Effector CD4-positive, alpha-beta T cell (primary cell): ENCODE results near the gene ISM1.
A peak's percentile ranks its signal among the peaks of the same experiment; 100 is the strongest.

Source experiments
- DNase-seq: peaks from one replicate; pipeline ENCODE4 v3.0.0-alpha.2; 2020
- total RNA-seq: gene quantifications from one replicate; lab custom pipeline; 2026; lab: John Stamatoyannopoulos, UW

The ISM1 gene
- total RNA-seq: 3.6 reads per million, percentile 14 among the genes with 10 or more reads in this experiment

DNA sequence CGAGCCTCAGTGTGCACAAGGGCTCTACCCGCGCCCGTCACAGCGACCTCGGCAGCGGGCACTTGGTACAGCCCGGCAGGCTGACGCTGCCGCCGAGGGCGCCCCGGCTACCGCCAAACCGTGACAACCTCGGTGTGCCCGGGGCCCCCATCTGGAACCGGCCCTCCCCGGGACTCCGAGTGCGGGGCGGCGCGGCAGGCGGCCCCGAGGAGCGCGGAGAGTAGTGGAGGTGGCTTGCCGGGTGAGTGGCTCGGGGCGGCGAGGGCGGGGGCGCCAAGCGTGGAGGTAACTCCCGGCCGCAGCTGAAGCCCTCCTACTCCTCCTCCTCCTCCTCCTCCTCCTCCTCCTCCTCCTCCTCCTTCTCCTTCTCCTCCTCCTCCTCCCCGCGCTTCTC is at the start of gene ISM1:
Gene ISM1, plus strand, starts transcription at position 371 of the 394 bp plus-strand sequence. CDS start 503 bp downstream, outside the sequence.
- peak; percentile 16 for DNase-seq

DNA sequence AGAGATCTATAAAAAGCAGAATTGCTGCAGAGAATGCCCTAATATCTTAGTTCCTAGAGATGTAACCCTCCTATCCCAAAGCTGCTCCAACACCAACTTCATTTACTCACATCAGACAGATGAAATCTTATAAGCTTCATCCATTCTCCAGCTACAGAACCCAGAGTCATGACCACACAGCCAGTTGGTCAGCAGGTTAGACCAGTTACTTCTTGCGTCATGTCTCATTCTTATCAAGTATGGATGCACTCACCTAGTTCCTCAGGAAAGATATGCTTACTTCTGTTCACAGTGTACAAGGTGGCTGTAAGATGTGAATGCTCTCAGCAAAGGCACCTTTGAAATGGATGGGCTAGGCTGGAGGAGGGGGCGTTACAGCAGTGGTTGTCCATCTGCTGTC is 47.9 kb upstream of the ISM1 start:
- no peak for DNase-seq

DNA sequence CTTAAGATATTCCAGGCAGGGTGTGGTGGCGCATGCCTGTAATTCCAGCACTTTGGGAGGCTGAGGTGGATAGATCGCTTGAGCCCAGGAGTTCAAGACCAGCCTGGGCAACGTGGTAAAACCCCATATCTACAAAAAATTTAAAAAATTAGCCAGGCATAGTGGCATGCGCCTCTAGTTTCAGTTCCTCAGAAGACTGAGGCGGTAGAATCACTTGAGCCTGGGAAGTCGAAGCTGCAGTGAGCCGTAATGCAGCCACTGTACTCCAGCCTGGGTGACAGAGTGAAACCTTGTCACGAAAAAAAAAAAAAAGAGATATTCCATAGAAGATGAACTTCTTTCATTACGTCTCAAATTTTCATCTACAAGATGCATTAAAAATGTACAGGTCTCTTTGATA is 46.7 kb upstream of the ISM1 start:
- no peak for DNase-seq

DNA sequence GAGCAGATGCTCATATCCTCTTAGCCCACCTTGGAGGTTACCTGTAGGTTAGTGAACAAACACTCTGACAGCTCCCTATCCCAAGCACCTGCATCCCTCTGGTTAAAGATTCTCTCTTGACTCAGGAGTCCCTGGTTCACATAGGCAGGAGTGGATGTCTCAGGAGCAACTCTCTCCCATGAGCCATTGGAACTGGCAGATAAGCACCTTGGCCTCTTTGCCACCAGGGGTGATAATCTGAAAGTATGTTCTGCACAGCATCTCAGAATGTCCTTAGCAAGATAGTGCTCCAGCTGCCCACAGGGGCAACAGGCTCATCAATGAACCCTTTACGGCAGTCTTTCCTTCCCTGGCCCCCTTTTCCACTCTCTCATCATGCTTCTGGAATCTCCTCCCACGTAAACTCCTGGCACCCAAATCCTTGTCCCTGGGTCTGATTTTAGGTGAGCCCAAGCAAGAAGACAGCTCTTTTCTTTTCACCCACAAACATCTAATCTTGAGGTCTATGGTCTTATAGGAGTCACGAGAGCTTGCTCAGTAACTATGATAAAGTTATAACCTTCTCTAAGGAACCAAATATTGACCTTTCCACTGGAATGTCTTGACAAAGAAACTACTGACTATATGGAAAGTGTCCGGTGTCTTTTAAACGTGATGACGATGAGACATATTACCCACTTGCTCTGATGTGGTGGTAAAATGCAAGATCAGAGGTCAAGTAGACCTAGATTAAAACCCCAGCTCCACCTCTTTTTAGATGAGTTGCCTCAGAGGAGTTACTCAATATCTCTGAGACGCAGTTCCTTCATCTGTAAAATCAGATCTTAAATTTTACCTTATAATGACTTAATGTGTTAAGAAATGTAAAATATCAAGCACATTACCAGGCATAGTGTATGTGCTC is 39.8 kb upstream of the ISM1 start:
- no peak for DNase-seq

DNA sequence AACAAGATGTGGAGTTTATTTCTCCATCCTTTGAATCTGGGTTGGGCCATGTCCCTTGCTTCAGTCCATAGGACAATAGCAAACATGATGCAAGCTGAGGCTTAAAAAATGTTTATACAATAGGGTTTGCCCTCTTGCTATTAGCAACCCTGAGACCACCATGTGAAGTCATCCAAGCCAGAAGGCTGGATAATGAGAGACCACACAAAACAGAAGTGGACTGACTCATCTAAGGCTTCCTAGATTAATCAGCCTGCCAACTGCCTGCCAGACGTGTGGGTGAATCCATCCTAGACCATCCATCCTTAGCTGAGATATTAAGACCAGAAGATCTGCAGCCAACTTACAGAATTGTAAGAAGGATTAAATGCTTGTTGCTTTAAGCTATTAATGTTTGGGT is 38.1 kb upstream of the ISM1 start:
- DNase-seq: no peak

DNA sequence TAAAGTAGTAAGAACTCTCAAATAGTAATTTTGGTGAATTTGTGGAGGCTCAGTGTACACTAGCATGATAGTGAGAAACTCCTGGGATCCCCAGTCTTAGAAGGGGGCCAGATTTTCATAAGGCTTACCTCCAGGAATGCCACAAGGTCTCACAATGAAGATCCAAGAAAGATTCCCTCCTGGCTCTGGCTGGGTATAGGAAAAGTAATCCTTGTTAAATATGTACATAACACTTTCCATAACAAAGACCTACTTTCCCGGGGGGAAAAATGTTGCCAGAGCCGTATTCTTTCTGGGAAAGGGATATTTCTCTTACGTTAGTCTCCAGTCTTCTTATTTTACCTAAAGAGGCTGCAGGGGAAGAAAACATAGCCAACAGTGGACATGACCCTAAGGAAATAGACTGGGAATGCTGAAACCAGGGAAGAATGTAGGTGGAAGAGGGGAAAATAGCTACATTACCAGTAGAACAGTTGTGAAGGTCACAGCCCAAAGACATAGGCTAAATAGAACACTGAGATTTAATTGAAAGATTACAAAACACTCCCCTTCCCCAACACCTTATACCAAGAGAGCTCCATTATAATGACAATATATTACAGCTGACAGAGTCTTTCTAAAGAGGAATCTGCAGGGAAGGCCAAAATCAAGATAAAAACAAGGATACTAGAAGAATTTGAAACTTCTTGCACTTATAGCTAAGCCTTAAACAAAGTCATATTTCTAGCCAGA is 34.9 kb upstream of the ISM1 start:
- DNase-seq: no peak

DNA sequence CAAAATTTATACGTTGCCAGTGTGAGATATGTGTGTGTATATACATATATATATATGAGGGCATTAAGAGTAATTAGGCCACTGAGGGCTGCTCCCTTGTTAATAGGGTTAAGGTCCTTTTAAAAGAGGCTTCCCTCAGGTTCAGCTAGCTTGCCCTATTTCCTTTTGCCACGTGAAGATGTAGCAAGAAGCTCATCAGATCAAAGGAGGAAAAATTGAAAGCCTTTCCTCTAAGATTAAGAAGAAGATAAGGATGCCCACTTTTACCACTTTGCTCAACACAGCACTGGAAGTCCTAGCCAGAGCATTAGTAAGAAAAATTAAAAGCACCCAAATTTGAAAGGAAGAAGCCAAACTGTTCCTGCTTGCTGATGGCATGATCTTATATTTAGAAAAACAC is 33.2 kb upstream of the ISM1 start:
- no peak for DNase-seq

DNA sequence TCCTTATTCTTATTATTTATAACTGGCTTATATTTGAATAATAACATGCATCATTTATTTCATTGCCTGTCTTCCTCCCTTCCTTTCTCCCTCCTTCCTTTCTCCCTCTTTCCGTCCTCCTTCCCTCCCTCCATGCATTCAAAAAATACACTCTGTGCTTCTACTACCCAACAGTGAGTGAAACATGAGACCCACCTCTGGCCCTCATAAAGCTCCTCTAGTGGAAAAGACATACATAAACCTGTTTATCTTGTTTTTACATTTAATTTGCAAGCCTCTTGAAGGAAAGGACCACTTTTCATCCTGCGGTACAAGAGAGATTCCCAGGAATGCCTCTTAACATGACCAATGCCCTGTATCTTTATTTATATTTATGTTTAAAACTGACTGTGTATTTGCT is 21.8 kb upstream of the ISM1 start:
- no peak for DNase-seq

DNA sequence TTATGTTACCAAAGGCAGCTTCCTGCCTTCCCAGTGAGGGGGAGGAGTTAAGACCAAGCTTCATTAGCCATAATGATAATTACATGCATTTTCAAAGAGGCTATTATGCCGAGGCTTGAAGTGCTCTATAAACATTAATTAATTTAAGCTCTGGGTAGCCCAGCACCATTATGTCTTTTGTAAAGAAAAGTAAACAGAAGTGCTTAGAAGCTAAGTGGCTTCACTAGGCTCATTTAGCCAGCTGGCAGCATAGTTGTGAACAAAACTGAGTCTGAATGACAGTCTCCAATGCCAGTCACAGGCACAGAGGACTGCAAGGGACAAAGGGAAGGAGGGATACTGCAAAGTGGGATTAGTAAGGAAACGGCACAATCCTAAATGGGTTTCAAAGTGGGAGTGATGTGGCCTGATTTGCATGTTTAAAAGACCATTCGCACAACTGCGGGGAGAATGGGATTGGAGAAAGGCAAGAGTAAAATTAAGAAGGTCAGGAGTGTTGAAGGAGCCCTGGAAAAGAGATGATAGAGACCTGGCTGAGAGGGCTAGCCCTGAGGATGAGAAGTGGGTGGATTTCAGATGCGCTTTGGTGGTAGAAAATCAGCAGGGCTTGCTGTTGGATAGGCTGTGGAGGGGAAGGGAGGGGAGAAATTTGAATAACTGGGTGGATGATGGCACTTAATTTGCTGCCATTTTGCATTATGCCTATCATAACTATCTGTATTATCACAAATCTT is 20.1 kb upstream of the ISM1 start:
- no peak for DNase-seq

DNA sequence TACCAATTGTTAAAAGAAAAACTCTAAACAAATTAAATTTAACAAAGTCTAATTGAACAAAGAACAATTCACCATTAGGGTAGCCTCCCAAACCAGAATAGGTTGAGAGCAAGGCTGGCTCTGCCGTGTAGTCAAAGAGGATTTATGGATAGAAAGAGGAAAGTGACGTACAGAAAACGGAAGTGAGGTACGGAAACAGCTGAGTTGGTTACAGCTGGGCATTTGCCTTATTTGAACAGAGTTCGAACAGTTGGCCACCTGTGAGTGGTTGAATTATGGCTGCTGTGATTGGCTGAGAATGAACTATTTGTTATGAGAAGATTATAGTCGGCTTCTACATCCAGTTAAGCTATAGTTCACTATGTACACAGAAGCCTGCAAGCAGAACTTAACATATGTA is 18.5 kb upstream of the ISM1 start:
- no peak for DNase-seq

DNA sequence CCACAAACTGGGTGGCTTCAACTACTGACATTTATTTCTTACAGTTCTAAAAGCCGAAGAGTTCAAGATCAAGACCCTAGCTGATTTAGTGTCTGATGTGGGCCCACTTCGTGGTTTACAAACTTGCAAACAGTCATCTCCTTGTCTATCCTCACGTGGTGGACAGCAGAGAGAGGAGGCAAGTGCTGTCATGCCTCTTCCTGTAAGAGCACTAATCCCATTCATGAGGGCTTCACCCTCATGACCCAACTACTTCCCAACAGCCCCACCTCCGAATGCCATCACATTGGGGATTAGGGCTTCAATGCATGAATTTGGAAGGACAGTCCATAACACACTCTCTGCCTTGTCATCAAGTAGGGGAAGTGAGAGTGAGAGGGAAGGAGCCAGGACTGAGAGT is 15.6 kb upstream of the ISM1 start:
- DNase-seq: no peak

DNA sequence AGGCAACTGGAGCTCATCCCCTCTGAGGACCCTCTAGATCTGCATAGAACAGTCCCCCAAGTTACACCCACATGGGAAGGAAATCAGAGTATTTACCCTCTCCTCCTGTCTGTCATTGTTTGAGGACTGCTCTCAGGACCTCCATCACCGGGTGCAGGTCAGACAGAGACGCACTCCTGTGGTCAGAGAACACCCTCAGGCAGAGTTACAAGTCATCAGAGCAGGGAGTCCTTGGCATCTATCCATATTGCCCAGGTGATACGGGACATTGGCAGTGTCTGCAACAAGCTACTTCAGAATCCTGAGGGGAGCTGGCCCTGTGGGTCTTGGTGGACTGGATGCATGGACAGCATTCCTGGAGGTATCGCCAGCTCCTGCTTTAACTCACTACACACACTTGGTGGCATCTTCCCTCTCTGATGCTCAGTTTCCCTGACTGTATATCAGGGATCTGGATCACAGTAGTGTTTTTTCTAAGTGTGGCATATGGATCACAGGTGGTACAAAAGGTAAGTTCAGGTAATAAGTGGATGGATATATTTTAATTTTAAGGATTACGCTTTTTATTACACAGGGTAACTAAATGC is 15.1 kb upstream of the ISM1 start:
- no peak for DNase-seq

DNA sequence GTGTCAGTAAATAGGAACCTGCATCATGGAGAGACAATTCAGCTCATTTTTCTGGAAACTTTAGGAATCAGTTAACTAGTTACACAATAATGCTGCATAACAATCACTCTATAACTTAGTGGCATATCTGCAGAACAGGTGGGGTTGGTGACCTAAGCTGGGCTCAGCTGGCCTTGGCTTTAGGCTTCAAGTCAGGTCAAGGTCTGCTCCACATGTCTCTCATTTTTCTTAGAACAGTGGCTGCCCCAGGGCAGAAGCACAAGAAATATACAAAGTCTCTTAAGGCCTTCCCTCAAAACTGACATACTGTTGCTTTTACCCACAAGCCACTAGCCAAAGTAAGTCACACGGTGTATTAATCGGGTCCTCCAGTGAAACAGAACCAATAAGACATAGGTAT is 14.1 kb upstream of the ISM1 start:
- DNase-seq: no peak

DNA sequence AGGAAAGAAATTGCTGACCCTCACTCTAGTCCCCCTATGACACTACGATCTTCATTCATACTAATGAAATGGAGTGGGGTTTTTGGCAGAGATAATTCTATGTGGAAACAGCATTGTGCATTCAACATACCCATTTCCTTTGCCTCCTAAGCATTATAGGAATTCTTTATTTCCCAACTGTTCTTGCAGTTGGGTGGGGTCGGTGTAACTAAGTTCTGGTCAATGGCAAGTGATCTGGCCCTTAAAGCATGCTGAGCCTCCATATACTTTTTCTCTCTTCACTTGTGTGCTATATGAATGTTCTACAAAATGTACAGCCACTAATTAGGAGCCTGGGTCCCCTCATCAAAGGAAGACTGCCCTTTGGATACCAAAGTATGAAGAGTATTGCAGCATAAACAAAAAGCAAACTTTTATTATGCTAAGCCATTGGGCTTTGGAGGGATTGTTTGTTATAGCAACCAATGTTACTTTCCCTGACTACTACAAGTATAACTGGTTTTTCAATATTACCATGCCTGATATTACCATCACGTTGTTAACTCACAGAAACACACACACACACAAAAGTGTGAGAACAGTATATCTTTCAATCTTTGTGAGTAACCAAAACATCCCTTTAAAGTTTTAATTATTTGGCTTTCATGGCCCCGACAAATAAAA is 9.0 kb upstream of the ISM1 start:
- no peak for DNase-seq

DNA sequence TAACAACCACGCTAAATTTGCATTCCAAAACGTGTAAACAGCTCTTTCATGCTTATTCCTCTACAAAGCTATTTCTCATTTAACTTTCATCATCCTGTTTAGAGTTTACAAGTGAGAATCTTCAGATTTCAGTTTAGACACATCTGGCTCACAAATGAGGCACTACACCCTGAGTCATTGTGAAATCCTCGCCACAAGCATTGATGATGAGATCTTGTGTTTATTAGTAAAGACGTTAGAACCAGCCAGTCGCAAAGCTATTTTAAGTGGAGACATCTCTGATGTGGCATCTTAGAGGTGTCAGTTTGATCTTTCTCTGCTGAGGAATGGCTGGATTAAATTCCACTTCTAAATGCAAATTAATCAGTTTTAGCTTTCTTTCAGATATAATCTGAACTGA is 8.3 kb upstream of the ISM1 start:
- no peak for DNase-seq

DNA sequence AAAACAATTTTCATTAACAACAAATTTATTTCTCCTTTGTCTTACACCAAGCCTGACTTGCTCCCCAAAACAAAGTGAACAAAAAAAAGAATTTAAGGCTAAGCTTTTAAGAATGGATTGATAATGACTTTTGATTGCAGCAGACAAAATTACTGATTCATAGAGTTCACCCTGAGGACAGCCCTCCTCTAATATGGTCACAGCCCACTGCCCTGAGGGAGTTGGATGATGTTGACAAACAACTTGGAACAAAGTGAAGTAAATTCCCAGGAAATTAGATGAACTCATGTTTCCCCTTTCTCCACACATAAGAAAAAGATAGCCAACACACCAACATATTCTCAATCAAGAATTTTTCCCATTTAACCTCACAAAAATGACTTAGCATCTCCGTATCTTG is 7.7 kb upstream of the ISM1 start:
- DNase-seq: no peak

DNA sequence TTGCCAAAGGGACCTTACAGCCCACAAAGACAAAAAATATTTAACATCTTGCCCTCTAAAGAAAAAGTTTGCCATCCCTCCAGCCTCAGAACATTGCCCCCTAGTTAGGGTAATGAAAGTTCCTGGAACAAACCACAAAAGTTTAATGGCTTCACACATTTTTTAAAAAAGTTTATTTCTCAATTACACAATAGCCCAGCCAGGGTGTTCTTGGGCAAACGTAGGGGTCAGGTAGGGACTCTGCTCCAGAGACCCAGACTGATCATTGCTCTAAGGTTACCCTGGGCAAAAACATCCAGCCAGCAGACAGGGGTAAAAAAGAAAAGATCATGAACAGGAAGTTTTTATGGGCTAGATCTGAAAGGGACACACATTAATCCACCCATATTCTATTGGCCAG is 4.5 kb upstream of the ISM1 start:
- no peak for DNase-seq

DNA sequence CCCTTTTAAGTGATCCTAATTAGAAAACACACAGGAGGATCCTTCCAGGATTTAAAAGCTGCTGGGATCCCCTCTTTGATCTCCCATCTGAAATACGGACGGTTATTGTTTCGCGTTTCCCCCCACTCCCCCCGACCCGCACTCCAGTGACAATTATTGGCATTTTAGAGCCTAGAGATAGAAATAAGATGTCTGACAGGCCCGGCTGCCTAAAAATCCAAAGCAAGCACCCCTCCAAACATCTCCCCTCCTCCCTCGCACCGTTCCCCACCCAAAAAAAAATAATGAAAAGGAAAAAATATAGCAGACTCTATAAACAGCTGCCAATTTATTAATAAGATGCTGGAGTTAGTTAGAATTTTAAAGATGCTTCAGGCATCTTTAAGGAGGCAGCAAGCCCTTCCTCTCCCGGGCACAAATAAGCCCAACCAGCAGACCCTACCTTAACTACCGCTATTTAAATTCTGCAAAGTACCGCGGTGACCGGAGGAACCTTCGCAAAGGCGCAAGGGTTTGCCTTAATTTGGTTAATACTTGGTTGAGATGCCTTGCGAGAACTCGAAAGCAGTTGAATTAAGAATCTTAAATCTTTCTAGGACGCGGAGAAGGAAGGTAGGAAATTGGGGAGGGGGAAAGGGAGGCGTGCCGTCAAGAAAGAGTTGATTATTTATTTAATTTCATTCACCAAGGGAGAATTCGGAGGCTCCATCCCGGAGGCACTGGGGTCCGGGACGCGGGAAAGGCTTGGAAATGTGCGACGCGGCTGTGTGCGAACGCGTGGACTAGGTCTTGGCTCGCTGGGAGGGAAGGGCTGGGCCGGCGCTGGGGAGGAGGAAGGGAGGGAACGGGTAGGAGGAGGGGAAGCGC is 1.5 kb upstream of the ISM1 start:
- DNase-seq: no peak

DNA sequence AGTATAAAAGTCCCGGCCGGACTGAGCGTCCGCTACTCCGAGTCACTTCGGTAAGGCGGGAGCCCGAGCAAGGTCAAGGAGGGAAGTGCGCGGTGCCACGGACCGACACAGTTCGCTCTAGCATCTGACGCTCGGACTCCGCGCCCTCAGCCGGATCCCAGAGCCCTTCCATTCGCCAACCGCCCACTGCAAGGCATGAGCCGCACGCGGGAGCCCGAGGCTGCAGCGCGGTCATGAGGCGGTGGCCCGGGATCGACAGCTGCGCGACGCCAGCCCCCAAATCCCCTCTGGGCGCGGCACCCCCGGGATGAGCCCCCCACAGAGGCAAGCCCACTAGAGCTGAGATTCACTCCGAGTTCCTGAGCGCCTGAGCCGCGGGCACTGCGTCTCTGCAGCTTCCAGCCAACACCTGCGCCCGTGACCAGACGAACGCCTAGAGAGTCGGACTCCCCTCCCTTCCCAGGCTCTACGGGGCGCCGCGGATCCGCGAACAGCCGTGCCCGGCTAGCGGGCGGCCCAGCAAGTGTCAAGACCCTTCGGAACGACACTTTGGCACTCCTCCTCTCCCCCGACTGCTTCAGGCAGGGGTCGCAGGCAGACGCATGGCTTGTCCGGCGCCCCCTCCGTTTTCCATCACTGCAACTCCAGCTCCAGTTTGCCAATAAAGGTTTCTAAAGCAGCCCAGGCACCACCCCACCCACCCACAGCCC is 725 bp upstream of the ISM1 start:
- DNase-seq: peak; percentile 4

DNA sequence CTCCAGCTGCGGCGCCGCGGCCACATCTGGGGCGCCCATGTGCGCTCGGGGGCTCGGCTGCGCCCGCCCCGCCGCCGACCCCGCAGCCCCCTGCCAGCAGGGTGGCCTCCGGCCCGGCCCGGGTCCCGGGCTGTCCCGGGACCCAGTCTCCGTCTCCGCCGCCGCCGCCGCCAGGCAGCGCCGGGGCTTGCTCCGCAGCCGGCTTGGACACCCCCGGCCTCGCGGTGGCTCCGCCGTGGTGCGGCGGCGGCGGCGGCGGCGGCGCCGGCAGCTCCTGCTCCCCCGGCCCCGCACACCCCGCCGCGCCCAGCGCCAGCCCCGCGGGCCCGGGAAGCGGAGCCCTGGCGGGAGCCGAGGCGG is 219 bp downstream of the ISM1 start:
- no peak for DNase-seq
